ENCODE data around the gene PPP2R2C.

Gene PPP2R2C

DNA sequence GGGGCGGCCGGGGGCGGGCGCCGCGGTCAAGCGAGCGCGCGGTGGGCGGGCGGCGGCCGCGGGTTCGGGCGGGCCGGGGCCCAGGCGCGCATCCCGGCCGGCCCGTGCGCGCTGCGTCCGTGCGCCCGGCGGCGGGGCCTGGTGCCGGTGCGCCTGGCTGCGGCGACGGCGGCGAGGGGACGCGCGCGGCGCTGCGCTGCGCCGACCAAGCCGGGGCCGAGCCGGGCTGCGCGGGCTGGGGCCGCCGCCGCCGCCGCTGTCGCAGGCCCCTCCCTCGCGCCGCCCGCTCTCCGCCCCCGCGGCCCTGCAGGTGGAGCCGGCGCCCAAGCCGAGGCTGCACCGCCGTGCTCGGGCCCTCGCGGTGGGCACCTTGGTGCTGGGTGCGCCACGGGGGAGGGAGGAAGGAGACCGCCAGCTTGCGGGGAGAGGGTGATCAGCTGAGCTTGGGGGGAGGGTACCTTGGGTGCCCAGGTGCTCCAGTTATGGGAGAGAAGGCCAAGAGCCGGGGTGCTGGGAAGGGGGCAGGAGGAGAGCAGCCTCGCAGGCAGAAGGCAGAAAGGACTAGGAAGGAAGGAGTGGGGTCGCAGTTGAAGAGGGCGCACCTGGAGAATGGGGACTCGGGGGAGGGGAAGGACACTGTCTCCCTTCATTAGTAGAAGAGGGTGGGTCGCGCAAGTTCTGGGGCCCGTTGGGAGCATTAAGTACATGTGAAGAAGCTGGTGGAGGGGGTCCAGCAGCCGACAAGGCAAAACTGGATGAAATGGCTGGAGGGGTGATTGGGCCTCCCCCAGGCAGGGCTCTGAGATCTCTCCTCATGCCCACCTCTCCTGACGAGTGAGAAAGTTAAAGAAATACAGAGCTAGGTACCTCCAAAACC, at the start of gene PPP2R2C:
Gene PPP2R2C (minus strand): TSS at position 228 of the 877 bp plus-strand sequence. CDS start 385 bp downstream, outside the sequence.
- DNase-seq, result no peak

DNA sequence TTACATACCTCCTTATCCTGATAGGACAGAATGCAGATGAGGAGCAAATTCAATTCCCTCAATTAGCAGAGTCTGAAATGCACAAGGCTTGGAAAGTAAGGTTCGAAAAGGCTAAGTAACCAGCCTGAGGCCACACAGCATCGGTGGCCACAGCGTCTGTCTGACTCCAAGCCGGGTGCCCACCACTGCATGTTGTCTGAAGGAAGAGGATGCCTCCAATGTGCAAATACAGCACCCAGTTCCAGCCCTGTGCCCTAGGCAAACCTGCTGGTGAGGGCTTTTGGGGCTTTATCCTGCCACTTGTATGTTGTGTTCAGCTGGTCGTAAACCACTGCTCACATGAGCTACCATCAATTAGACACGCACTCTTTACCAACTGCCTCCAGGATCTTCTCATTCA, 48.6 kb upstream of the PPP2R2C start:
- DNase-seq, result no peak

DNA sequence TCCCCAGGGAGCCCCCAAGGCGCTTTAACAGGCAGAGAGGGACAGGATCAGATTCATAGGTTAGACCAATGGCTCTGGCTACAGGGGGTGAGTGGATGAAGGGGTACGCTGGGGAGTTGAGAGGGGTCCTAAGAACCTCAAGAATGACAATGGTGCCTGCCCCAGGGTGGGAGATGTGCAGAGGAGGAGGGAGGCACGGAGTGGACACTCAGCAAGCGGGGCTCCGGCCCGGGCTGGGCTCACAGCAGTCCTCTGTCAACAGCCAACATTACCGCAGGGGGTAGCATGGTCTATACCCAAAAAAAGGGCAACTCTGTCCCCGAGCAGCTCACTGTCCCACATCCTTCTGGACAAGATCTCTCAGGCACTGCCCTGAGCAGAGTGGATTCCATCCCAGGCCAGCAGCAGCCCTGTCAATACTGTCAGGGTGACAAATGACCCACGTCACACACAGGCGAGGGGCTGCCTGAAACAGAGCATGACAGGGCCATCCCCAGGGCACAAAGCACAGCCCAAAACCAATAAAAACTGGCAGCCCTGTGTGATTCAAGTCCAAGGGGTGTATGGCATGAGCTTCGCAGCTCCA, 47.7 kb upstream of the PPP2R2C start:
- DNase-seq, result no peak

DNA sequence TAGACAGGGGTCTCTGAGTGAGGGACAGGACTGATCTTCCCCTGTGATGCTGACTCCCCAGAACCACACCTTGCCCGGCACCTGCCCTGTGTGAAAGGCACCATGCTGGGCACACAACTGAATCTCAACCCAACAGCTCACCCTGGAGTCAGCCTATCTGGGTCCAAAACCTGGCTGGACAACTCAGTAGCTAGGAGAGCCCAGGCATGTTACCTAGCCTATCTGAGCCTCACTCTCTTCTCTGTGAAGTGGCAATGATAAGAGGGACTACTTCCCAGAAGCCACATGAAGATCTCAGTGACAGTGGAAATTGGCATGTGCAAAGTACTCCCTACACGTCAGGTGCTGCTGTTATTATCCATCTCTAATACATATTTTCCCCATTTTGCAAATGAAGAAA, 44.8 kb upstream of the PPP2R2C start:
- no peak for DNase-seq

DNA sequence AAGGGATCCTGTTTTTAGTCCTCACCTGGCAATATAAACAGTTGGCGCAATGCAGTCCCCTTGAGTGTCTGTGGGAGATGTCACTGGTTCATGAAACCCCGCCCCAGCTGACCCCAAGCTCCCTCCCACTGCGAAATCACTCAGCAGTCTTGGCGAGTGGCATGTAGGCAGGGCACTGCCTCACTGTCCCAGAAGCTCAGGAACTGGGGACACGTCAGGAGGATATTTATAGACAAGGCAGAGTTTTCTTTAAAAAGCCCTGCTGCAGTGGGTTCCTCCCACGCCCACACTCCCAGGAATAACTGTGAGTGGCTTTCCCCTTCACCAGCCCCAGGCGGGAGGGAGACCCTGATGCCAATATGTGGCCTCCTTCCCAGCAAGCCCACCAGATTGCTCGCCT, 44.3 kb upstream of the PPP2R2C start:
- DNase-seq, result no peak

DNA sequence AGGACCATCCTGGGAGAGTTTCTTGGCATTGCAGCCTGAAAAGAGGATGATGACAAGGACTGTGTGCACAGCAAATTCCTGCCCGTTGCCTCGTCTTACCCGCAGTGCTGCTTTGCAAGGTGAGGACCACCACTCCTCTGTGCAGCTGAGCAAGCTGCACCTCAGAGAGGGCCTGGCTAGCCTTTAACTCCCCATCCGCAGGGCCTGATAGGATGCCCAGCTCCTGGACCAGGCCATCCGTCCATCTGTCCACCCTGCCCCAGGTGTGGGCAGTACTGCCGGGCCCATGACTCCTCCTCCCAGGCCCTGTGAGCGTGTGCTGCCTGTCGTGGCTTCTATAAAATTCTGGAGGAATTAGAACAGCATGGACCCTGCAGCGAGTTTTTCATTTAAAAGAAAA, 43.9 kb upstream of the PPP2R2C start:
- no peak for DNase-seq

DNA sequence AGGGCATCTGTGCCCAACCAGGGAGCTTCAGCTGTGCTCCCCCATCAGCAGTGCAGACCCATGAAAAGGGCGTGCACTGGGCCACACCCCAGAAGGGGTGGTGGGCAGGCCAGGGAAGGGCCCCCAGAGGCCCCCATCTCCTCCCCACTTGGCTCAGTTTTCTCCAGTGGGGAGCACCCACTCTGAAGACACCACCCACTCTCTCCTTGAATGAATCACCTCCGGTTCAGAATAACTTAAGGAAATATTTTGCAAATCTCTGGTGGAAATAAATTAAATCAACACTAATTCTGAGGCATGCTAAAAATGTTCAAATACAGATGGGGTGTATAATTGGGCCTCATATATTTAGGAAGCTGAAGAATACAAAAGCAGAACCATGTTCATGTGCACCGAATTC, 41.3 kb upstream of the PPP2R2C start:
- no peak for DNase-seq

DNA sequence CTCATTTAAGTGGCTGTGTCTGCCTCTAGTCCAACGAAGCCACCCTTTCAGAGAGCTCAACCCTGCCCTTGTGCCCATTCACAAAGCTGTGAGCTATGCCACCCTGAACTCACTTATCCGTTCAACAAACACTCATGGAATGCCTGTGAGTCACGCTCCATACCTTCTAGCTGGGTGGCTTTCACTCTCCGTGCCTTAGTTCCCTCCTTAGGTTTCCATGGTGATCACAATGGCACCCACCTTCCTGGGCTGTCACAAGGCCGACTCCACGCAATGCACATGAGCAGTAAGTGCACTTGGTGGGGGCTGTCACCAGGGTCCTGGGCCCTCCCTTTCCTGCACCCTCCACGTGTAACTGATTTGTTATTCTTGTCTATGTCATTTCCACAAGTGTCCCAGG, 37.2 kb upstream of the PPP2R2C start:
- DNase-seq, result no peak

DNA sequence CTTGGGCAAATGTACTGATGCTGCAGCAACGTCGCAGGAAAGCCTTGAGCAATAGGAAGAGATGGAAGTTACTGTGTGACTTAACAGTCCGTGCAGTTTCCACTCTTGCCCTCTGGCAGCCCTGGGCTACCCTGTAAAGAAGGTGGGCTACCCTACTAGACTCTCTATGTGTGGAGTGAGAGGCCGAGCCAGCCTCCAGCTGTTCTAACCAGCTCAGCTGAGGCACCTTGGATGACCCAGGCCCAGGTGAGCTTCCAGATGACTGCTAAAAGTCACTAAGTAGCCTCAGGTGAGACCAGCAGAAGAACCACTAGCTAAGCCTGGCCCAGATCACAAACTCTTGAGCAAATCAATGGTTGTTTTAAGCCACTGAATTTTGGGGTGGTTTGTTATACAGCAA, 34.9 kb upstream of the PPP2R2C start:
- DNase-seq, result no peak

DNA sequence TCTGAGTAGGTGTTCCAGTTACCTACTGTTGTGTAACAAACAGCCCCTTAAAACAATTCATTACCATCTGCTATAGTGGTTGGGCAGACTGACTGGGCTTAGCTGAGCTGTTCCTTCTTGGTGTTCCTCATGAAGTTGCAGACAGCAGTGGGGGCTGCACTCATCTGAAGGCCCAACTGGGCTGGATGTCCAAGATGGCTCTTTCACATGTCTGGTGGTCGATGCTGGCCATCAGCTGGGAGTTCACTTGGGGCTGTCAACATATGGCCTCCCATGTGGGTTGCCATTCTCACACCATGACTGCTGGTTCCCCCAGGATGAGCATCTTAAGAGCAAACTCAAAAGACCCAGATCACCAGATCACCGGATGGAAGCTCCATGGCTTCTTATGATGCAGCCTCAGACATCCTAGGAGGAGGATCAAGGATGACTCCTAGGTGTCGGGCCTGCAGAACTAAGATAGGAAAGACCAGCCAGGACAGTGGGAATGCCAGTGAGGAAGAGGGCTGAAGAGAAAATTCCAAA, 34.3 kb upstream of the PPP2R2C start:
- DNase-seq, result no peak

DNA sequence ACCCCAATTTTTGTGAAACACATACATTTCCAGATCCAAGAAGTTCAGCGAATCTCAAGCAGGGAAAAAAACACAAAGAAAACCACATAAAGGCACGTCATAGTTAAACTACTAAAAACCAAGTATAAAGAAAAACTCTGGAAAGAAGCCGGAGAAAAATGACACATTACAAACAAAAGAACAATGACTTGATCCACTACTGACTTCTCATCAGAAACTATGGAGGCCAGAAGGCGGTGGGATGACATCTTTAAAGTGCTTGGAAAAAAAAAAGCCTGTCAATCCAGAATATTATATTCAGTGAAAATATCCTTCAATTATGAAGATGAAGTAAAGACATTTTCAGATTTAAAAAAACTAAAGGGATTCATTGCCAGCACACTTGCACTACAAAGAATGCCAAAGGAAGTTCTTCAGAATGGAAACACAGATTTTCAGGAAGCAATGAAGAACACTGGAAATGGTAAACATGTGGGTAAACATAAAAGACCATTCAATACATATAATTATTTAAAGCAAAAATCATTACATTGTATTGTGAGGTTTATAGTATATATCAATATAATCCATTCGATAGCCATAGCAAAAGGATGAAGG, 32.6 kb upstream of the PPP2R2C start:
- no peak for DNase-seq

DNA sequence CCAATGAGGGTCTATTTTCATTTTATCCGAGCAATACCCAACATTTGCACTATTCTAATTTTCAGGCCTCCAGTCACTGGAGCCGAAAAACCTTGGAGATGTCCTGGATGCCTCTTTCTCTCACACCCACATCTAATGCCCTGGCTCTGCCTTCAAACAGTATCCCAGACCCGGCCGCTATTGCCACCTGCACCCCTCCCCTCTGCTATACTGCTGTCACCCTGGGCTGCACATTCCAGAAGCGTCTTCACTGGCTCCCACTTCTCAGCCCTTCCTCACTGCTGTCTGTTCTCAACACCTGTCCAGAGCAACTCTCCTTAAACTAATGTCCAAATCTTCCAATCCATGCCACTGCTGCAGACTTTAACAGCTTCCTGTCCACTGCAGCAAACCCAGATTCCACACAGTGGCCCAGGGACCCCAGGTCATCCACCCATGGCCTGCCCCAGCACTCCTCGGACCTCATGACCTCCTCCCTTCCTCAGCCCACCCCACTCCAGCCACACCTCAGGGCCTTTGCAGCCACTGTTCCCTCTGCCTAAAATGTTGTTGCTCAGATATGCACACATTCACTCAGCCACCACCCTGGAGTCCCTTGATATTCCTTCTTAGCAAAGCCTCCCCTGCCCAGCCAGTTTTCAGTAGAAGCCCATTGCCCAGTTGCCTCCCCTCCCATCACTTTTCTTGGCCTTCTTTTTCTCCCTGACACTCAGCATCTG, 30.5 kb upstream of the PPP2R2C start:
- DNase-seq, result no peak

DNA sequence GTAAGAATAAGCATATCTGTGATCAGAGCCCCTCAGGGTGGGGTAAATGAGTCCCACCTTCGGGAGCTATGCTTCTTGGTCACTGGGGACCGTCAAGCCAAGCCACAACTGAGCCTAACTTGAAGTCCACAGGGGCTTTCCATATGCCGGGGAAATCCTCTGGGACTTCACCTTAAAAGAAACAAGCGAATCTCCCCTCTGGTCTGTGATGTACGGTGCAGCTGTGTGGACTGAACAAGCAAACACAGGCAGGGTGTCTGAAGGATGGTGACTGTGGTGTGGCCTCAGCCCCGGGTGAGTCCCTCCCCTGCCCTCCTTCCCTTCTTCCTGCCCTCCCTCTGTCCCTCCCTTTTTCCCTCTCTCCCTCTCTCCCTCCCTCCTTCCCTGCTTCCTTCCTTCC, 29.7 kb upstream of the PPP2R2C start:
- DNase-seq, result no peak

DNA sequence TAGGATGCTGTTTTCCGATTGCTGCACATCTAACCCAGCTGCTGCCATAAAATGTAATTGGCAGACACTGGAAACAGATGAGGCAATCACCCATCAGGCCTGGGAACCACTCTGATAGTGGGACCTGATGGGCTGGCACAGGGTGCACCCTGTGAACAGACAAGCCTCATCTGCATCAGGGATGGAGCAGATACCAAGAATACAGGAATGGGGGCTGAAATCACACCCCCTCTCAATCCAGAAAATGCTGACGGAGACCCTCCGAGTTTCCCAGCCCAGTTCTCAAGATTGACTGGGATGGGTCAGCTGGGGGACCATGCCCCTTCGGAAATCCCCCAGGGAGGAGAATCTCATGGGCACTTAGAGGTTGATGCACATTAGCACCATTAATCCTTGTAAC, 28.8 kb upstream of the PPP2R2C start:
- no peak for DNase-seq

DNA sequence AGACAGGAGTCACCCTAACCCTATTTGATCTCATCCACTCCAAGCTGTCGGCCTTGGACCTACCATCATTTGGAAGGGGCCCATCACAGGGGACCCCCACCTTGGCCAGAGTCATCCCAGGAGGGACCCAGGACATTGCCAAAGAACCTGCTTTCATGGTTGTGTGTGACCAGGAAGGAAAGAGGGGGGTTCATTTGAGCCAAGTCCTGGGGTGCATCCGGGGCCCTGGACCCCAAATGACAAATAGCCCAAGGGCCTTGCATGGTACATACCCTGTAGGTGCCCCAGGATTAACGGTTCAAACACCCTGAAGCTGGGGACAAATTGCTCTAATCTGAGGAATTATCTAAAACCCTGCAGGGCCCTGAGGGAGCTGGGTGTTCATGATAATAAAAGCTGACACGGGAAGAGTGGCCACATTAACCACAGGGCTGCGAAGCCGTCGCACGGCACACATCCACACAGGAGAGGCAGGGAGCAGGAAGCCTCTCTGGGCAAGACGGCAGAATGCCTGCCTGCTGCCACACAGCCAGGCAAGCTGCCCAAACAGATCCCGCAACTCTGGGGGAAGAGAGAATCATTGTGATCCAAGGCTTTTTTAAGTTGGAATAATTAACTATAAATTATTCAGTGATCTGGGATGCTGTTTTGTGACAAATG, 28.2 kb upstream of the PPP2R2C start:
- DNase-seq, result no peak

DNA sequence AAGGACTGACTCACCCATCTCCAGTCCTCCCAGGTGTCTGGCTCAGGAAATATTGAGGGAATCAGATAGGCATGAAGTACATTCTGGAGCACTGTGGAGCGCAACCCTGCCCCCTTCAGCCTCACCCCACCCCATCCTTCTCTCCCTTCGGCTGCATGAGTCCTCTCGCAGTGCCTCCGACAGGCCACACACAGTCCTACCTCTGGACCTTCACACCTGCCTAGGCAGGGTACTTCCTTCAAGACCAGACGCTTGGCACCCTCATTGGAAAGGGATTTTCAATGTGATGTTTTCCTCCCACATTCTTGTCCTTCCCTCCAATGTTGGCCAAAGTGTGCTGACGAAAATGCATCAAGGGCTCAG, 26.8 kb upstream of the PPP2R2C start:
- DNase-seq, result no peak

DNA sequence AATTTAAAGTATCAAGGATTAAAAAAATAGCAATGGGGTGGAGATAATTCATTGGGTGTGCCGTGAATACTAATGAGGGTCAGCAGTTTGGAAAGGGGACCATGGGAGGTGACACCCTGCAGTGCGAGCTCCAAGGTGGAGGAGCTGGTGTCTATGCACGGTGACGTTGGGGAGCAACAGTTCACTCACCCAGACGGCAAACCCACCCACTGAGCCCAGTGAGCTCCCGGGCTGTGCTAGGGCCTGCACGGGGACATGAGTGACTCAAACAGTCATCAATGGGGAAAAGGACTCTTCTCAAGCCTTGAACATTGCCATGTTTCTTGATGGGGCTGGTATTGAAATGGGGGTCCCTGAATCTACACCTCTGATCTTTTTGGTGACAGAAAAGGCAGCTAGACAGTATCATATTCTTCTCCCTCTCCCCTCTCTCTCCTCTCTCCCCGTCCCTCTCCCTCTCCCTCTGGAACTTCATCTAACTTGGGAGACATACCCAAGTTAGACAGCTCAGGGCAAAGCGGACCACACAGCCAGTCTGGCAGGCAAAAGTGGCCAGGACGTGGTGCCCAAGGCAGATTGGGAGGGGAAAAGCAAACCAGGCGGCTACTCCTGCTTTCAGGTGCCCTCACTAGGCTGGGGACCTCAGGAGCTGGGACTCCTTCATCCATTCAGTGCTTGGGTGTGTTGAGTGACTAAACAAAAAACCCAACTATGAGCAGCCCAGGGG, 26.3 kb upstream of the PPP2R2C start:
- no peak for DNase-seq

DNA sequence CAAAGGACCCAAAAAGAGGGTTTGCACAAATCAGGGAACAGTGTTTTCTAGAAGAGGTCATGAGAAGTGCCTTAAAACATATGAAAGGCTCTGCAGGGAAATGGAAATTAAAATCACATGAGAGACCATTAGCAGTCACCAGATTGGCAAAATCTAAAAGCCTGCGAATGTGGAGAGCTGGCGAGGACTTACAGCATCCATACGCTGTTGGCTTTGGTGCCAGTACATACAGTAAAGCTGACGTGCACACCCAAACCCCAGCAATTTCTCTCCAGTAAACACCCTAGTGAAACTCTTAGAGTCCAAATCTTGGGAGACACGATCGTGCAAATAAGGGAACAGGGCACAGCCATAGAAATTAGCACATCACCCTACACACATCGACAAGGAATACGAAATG, 25.4 kb upstream of the PPP2R2C start:
- no peak for DNase-seq

DNA sequence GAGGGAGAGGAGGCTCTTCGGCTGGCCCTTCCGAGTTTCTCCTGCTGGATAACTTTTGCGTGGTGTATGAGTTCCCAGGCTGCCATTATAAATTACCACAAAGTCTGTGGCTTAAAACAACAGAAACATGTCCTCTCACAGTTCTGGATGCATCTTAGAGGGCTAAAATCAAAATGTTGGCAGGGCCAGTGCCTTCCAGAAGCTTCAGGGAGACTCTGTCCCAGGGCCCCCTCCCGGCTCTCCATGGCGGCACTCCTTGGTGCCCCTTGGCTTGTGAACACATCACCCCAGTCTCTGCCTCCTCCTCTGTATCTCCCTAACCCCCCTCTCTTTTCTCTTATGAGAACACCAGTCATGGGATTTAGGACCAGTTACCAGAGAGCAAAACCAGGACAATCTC, 23.3 kb upstream of the PPP2R2C start:
- no peak for DNase-seq

DNA sequence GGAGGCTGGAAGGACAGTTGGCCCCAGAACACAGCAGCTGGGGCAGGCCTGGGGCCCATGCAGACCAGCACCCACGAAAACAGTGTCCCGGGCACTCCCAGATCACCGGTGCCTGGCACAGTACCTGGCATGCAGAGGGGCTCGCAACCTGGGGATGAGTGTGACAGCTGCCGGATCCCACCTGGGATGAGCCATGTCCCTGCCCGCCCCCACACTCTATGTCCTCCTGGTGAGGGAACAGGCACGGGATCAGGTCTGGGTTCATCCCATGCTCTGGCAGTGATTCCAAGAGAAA, 22.8 kb upstream of the PPP2R2C start:
- no peak for DNase-seq

DNA sequence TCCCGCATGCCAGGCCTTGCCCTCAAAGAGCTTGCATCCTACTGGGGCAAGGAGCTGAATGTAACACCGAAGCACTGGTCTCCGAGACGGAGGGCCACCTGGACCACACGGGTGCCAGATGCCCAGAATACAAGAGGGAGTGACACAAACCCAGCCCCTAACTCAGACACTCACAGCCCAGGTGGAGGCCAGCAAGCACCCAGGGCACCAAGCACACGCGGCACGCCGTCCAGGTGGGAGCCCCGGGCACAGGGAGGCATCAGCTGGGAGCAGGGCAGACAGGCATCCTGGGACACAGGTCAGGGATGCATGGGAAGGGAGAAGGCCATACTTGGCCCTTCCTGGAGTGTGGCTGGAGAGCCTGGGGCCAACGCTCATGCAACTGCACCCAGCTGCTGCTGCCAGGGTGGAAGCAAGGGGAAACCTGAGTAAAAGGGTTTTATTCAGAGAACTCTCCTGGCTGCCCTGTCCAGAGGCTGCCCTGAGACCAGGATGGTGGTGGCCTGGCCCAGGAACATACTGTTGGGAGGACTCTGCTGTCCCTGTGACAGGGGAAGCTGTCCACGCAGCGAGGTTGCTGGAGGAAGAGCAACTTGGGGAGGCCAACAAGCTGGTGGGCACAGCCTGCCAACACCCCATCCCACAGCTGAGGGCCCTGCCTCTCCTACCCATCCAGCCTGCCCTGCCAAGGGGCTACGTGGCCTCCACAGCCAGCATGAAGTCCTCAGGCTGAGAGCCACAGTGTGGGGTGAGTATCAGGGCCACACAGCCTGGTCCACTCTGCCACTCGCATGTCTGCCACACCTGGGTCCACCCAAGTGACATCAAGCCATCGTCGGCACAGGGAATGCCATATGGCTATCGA, 22.2 kb upstream of the PPP2R2C start:
- DNase-seq, result no peak
